A673 (cell line): ENCODE measurements around the gene KMT2D.

Experiments used
- CTCF ChIP-seq: fragments of 300-800, 200-600 bp; sonication (generic); conservative IDR thresholded peaks from 2 replicates; pipeline ENCODE4 v1.5.1; 2017; ENCODE audit warnings: low read depth, mild to moderate bottlenecking, antibody characterized with exemption, low read length, moderate library complexity, mixed read lengths
- EZH2 ChIP-seq: fragments of 200-600 bp; sonication (generic); IDR thresholded peaks from 2 replicates; pipeline ENCODE4 v1.6.1; 2017; ENCODE audit warnings: borderline replicate concordance, low read depth, mild to moderate bottlenecking, mixed read lengths, antibody characterized with exemption, low read length; ENCODE audit not compliant: poor library complexity, severe bottlenecking

DNA sequence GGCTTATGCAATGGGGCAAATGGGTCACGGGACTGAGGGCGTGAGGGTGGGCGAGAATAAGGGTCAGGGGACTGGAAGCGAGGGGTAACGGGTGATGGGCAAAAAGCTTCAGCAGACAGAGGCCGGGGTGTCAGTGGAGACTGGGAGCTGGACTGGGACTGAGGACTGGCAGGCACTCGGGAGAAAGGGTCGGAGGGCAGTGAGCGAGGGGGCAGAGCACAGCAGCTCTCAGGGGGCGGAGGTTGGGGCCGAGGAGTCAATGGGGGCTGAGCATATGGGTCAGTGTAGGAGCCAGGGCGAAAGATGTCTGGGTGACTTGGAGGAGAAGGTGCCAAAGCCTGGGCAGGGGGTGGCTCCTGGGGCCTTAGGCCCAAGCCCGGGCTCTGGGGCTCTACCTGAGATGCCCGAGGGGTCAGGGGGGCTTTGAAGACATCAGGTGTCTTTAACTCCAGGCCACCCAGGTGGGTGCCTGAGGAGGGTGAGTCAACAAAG is 20.2 kb downstream of the KMT2D start:
- TF ChIP-seq CTCF (no peak), EZH2 (no peak)
